Nephron (organoid): ENCODE measurements around the gene PRTN3.

Source experiments
- H3K27ac Mint-ChIP-seq, 3 experiments: 2 replicates each; pipeline ENCODE4 v1.8.0; 2020; ENCODE audit warnings: mixed read lengths in 3 of 3, mild to moderate bottlenecking in 2 of 3, moderate library complexity in 1 of 3
- H3K27me3 Mint-ChIP-seq: 2 replicates; pipeline ENCODE4 v1.8.0; 2021; ENCODE audit warnings: low read depth, mild to moderate bottlenecking, moderate library complexity, mixed read lengths
- H3K36me3 Mint-ChIP-seq: 2 replicates; pipeline ENCODE4 v1.8.0; 2020; ENCODE audit warnings: low read depth, mixed read lengths
- H3K4me1 Mint-ChIP-seq: 2 replicates; pipeline ENCODE4 v1.8.0; 2020; ENCODE audit warnings: mixed read lengths
- H3K4me3 Mint-ChIP-seq, 3 experiments: 2 replicates each; pipeline ENCODE4 v1.8.0; 2020; ENCODE audit warnings: mild to moderate bottlenecking in 3 of 3, mixed read lengths in 3 of 3, moderate library complexity in 2 of 3
- H3K9me3 Mint-ChIP-seq: 2 replicates; pipeline ENCODE4 v1.8.0; 2020; ENCODE audit warnings: mixed read lengths
- TF ChIP-seq, protein P1 (sequence below), 3 experiments: fragments of 200-600 bp; sonication (generic); IDR thresholded peaks; one replicate each; pipeline ENCODE4 v1.5.0; 2021; ENCODE audit warnings: antibody characterized with exemption in 3 of 3; ENCODE audit not compliant: unreplicated experiment in 3 of 3

The PRTN3 gene, protein sequence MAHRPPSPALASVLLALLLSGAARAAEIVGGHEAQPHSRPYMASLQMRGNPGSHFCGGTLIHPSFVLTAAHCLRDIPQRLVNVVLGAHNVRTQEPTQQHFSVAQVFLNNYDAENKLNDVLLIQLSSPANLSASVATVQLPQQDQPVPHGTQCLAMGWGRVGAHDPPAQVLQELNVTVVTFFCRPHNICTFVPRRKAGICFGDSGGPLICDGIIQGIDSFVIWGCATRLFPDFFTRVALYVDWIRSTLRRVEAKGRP

DNA sequence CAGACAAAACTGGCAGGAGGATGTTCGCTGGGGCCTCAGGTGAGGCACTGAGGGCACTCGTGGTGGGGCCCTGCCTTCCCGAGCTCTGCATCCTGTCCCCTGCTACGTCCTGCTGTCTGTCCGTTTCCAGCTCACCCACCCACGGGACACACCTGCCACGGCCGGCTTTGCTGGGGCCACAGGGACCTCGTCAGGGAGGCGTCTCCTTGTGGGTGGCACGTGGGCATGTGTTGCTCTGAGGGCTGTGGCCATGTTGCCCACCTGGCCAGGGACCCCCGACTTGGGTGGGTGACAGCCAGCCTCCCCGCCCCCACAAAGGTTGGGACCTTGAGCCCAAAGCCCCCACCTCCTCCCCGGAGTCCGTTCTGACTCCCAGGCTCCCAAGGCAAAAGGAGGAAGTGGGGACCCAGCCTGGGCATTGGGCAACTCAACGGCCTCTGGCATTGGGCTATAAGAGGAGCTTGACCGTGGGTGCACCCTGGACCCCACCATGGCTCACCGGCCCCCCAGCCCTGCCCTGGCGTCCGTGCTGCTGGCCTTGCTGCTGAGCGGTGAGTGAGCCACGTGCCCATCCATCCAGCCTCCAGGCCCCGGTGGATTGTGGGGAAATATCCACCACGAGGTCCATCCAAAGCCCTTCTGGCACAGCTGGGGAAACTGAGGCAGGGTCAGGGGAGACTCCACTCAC is at the start of gene PRTN3:
TSS of gene PRTN3 (plus strand) at position 481 of the 688 bp plus-strand sequence. CDS start at position 491, 10 bp downstream.
- Mint-ChIP-seq H3K36me3 (no peaks in the 10 kb centered on the region), H3K4me1 (peaks cover 5% of the 10 kb centered on the region), H3K27me3 (peaks cover 33% of the 10 kb centered on the region), H3K27ac (no peak within 1 kb of the TSS), H3K4me3 (peak within 1 kb of the TSS in 2 of 3 experiments; percentile 19 to 35), H3K9me3 (peaks cover 3% of the 10 kb centered on the region)
- TF ChIP-seq, protein P1, sequence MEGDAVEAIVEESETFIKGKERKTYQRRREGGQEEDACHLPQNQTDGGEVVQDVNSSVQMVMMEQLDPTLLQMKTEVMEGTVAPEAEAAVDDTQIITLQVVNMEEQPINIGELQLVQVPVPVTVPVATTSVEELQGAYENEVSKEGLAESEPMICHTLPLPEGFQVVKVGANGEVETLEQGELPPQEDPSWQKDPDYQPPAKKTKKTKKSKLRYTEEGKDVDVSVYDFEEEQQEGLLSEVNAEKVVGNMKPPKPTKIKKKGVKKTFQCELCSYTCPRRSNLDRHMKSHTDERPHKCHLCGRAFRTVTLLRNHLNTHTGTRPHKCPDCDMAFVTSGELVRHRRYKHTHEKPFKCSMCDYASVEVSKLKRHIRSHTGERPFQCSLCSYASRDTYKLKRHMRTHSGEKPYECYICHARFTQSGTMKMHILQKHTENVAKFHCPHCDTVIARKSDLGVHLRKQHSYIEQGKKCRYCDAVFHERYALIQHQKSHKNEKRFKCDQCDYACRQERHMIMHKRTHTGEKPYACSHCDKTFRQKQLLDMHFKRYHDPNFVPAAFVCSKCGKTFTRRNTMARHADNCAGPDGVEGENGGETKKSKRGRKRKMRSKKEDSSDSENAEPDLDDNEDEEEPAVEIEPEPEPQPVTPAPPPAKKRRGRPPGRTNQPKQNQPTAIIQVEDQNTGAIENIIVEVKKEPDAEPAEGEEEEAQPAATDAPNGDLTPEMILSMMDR (IDR thresholded peaks at IDR 0.05; ENCODE audit: unreplicated experiment in 3 of 3), result no peak

DNA sequence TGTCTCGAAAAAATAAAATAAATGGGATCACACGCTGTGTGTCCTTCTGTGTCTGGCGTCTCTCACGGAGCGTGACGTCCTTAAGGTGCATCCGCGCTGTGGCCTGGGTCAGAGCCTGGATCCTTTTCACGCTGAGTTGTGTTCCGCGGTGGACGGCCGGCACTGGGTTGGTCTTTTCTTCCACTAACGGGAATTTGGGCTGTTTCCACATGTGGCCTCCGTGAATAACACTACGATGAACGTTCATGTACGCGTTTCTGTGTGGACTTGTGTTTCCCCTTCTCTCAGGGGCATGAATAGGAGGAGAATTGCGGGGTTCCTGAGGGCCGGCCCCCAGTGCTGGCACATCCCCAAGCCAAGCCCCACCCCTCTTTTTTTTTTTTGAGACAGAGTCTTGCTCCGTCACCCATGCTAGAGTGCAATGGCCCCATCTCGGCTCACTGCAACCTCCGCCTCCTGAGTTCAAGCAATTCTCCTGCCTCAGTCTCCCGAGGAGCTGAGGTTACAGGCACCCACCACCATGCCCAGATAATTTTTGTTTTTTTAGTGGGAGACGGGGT is 49.7 kb upstream of the PRTN3 start:
- Mint-ChIP-seq H3K27ac (peak overlapping the region; percentile 66 to 85 (median 69)), H3K4me1 (peaks cover 14% of the 10 kb centered on the region), H3K9me3 (no peaks in the 10 kb centered on the region), H3K36me3 (no peaks in the 10 kb centered on the region), H3K4me3 (peak overlapping the region in 1 of 3 experiments; percentile 32), H3K27me3 (no peaks in the 10 kb centered on the region)
- TF ChIP-seq, protein P1 (IDR thresholded peaks at IDR 0.05; ENCODE audit: unreplicated experiment in 3 of 3), result no peak

DNA sequence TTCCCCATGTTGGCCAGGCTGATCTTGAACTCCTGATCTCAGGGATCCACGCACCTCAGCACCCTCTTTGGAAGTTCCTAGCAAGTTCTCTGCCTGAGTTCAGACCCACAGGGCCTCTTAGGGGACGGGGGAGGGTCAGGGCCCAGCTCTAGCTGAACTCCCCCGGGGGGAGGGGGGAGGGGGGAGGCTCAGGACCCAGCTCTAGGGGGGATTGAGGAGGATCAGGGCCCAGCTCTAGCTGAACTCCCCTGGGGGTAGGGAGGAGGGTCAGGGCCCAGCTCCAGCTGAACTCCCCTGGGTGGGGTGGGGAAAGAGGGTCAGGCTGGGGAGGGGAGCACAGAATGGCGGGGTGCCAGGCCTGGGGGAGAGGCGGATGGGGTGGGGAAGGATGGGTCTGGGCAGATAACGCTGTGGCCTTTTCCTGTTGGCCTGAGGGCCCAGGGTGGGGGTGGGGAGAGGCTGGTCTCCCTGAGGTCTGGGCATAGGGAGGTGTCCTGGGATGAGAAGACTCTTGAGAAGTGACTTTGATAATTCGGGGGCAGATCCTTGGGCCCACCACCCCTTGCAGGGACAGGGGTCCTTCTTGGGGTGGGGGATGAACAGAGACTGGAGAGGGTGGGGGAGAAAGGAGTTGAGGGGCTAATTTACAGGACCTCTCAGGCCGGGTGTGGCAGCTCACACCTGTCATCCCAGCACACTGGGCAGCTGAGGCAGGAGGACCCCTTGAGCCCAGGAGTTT is 49.1 kb upstream of the PRTN3 start:
- Mint-ChIP-seq H3K36me3 (no peaks in the 10 kb centered on the region), H3K4me1 (peaks cover 17% of the 10 kb centered on the region), H3K27me3 (no peaks in the 10 kb centered on the region), H3K4me3 (no peak overlapping the region), H3K9me3 (no peaks in the 10 kb centered on the region), H3K27ac (peak overlapping the region; percentile 69 to 85 (median 74))
- TF ChIP-seq, protein P1 (IDR thresholded peaks at IDR 0.05; ENCODE audit: unreplicated experiment in 3 of 3), result no peak

DNA sequence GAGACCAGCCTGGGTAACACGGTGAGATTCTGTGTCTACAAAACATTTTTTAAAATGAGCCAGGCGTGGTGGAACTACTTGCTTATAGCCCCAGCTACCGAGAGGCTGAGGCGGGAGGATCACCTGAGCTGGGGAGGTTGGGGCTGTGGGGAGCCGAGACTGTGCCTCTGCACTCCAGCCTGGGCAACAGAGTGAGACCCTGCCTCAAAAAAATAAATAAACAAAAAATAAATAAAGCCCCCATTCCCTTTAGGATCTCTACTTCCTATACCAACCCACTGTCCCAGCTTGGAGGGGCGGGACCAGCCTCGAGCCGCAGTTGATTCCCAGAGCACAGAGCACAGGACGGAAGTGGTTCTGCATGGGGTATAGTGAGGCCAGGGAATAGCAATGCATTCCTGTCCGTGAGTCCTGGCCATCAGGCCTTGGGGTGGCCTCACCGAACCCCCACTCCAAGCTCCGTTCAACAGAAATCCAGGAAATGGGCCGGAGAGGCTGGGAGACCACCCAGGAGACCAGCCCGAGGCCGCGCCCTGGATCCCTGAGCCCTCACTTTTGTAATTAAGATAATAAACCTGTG is 48.4 kb upstream of the PRTN3 start:
- TF ChIP-seq, protein P1 (IDR thresholded peaks at IDR 0.05; ENCODE audit: unreplicated experiment in 3 of 3), result no peak
- Mint-ChIP-seq H3K4me1 (peaks cover 21% of the 10 kb centered on the region), H3K27ac (peak overlapping the region in 2 of 3 experiments; percentile 73 to 74), H3K36me3 (no peaks in the 10 kb centered on the region), H3K27me3 (no peaks in the 10 kb centered on the region), H3K9me3 (no peaks in the 10 kb centered on the region), H3K4me3 (no peak overlapping the region)

DNA sequence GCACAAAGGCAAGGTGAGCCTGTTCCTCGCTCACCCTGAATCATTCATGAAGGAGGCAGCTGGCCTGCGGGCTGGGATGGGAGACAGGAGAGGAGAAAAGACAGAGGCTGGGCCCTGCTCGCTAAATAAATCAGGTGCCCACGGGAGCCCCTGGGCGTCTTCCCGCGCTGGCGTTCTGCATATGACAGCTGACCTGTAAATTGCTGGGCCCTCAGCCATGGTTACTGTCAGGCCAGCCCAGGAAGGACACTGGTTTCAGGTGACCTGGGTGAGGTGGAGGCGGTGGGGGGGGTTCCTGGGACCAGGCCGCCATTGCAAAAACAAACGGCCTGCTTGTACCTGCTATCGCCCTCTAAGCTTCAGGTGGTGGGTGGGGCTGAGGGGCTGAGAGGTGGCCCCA is 47.0 kb upstream of the PRTN3 start:
- peaks cover 18% of the 10 kb centered on the region for H3K4me1 Mint-ChIP-seq
- peak overlapping the region in 2 of 3 experiments; percentile 31 to 57 for H3K4me3 Mint-ChIP-seq
- no peak overlapping the region for H3K27ac Mint-ChIP-seq
- no peaks in the 10 kb centered on the region for H3K36me3 Mint-ChIP-seq
- no peaks in the 10 kb centered on the region for H3K27me3 Mint-ChIP-seq
- TF ChIP-seq, protein P1 (IDR thresholded peaks at IDR 0.05; ENCODE audit: unreplicated experiment in 3 of 3), result no peak
- no peaks in the 10 kb centered on the region for H3K9me3 Mint-ChIP-seq
